Prostate gland (tissue), 2 donors: ENCODE results near the gene CLEC12A. TPM values are rescaled to one million over a fixed set of nuclear protein-coding genes. Genes with fewer than 3 reads are reported as not detected.

Experiments
- DNase-seq: peaks from one replicate; pipeline ENCODE4 v3.0.0-alpha.2; 2019; ENCODE audit warnings: low spot score
- H3K27ac ChIP-seq, 2 donors: fragments of 200-600 bp; sonication (generic); 2 replicates each; pipeline ENCODE4 v1.5.1; 2017 to 2019
- H3K27me3 ChIP-seq: fragments of 200-600 bp; sonication (generic); replicated peaks from 2 replicates; pipeline ENCODE4 v1.5.1; 2019; ENCODE audit not compliant: insufficient read depth
- H3K36me3 ChIP-seq, 2 donors: fragments of 200-600 bp; sonication (generic); 1 replicate in 1 of 2; 2 replicates in 1 of 2; pipeline versions ENCODE4 v1.5.1 to v1.8.1; 2017 to 2019
- H3K4me1 ChIP-seq: fragments of 200-600 bp; sonication (generic); replicated peaks from 2 replicates; pipeline ENCODE4 v1.5.1; 2019
- H3K4me3 ChIP-seq, 2 donors: fragments of 200-600 bp; sonication (generic); 2 replicates each; pipeline ENCODE4 v1.5.1; 2017 to 2019
- H3K9me3 ChIP-seq: fragments of 200-600 bp; sonication (generic); 2 replicates; pipeline ENCODE4 v1.5.1; 2017
- CTCF ChIP-seq, 4 experiments: fragments of 200-600 bp in 2 of 4; fragments of 450-650 bp in 2 of 4; sonication (generic) in 2 of 4; IDR thresholded peaks; 1 replicate in 3 of 4; 2 replicates in 1 of 4; pipeline ENCODE4 v1.5.1; 2016 to 2019; ENCODE audit warnings: antibody characterized with exemption in 4 of 4, mild to moderate bottlenecking in 2 of 4, moderate library complexity in 2 of 4
- POLR2A ChIP-seq: fragments of 450-650 bp; IDR thresholded peaks from one replicate; pipeline ENCODE4 v1.6.1; 2016; ENCODE audit warnings: antibody characterized with exemption, mild to moderate bottlenecking
- POLR2AphosphoS5 ChIP-seq: sonication (generic); formaldehyde crosslinking; IDR thresholded peaks from one replicate; pipeline ENCODE4 v1.6.1; 2017; ENCODE audit warnings: antibody characterized with exemption
- WGBS: methylation state at CpG from one replicate; pipeline ENCODE4 v1.1.5; 2018; 5-methylcytosine and 5-hydroxymethylcytosine counted together
- intact Hi-C: fragments of 100-400 bp; cut with DNase I; formaldehyde crosslinking; loops from one replicate; pipeline ENCODE4 v1.14.2; 2022
- total RNA-seq, 2 donors: library from RNA; depleted of rRNA; stranded (reverse); fragments of >200 nt; gene quantifications; one replicate each; pipeline ENCODE4 v1.1.0, GENCODE V29; 2016

CLEC12A gene
- total RNA-seq, 2 donors from 2014 or later: 0.18 TPM; not detected in 1

- DNase-seq: no peak
- H3K27ac ChIP-seq: no peak overlapping the region
- no peaks in the 10 kb centered on the region for H3K9me3 ChIP-seq
- H3K4me3 ChIP-seq: no peak overlapping the region
- intact Hi-C loops: loop anchor here (10.0 kb wide), 1 partner anchor 101 kb away; the partner anchor contains the start of gene CLEC7A
- no peak for TF ChIP-seq POLR2AphosphoS5
- peak; percentile 14 to 66 (median 52) for TF ChIP-seq CTCF (IDR thresholded peaks at IDR 0.05)
- no peak for TF ChIP-seq POLR2A
- H3K27me3 ChIP-seq: no peaks in the 10 kb centered on the region
- no peaks in the 10 kb centered on the region for H3K4me1 ChIP-seq
- H3K36me3 ChIP-seq: no peaks in the 10 kb centered on the region
- 37% methylated on average over 1 of the region's 1 CpG for WGBS
Measured at GRCh38 chr12:10033783-10034545, 62.8 kb downstream of the CLEC12A start.

Other genes with a start within 250 kb of the CLEC12A start
- gene CLECL1, start 238.3 kb upstream of the CLEC12A start, total RNA-seq: not detected
- gene CD69, start 210.5 kb upstream of the CLEC12A start, total RNA-seq: 1 to 10 TPM; 1.9 to 2.2 TPM
- gene KLRF1, start 143.9 kb upstream of the CLEC12A start, total RNA-seq: not detected
- 1 to 10 TPM; 4.1 to 6.0 TPM for gene CLEC2B, start 102.1 kb upstream of the CLEC12A start, total RNA-seq
- not detected for gene KLRF2, start 89.9 kb upstream of the CLEC12A start, total RNA-seq
- not detected for gene CLEC2A, start 39.0 kb upstream of the CLEC12A start, total RNA-seq
- 1 to 10 TPM in 1 of 2 donors, not detected in 1; 1.5 TPM for gene CLEC1B, start 27.7 kb downstream of the CLEC12A start, total RNA-seq
- gene CLEC12B, start 39.2 kb downstream of the CLEC12A start, total RNA-seq: 10 to 100 TPM in 1 of 2 donors, under 1 TPM in 1; 0.05 to 47.9 TPM
- under 1 TPM in 1 of 2 donors, not detected in 1; 0.32 TPM for gene CLEC9A, start 59.3 kb downstream of the CLEC12A start, total RNA-seq
- gene CLEC1A, start 127.6 kb downstream of the CLEC12A start, total RNA-seq: 1 to 10 TPM; 1.5 to 3.5 TPM
- 1 to 10 TPM; 3.4 to 4.6 TPM for gene CLEC7A, start 158.8 kb downstream of the CLEC12A start, total RNA-seq
- 1 to 10 TPM; 1.2 to 2.1 TPM for gene OLR1, start 200.7 kb downstream of the CLEC12A start, total RNA-seq
- under 1 TPM in 1 of 2 donors, not detected in 1; 0.17 TPM for gene TMEM52B, start 207.6 kb downstream of the CLEC12A start, total RNA-seq
- gene GABARAPL1, start 241.5 kb downstream of the CLEC12A start, total RNA-seq: 10 to 100 TPM; 78.2 to 95.9 TPM